Vagina (tissue), 1 donor: ENCODE data around the gene MFSD6L. TPM values are rescaled to one million over a fixed set of nuclear protein-coding genes. Genes with fewer than 3 reads are reported as not detected.

Source experiments
- total RNA-seq: library from RNA; depleted of rRNA; stranded (reverse); fragments of >200 nt; gene quantifications from one replicate; pipeline ENCODE4 v1.2.3, GENCODE V29; 2016

The MFSD6L gene
- total RNA-seq, 1 donor from 2014 or later = not detected

Other genes starting within 250 kb of the MFSD6L start
- gene MYH10, start 168.6 kb downstream of the MFSD6L start, total RNA-seq = 34.9 TPM
- gene CCDC42, start 54.5 kb downstream of the MFSD6L start, total RNA-seq = not detected
- gene SPDYE4, start 40.8 kb downstream of the MFSD6L start, total RNA-seq = not detected
- gene PIK3R6, start 68.3 kb upstream of the MFSD6L start, total RNA-seq = 3.2 TPM
- 10.6 TPM for gene PIK3R5, start 166.3 kb upstream of the MFSD6L start, total RNA-seq
- gene NTN1, start 222.1 kb upstream of the MFSD6L start, total RNA-seq = 4.7 TPM